Activated CD4-positive, alpha-beta T cell treated with anti-CD3 and anti-CD28 coated beads, Interleukin-2, Interleukin-4, amounts not matched to agents 100 ng/mL and 50 ng/mL, durations not matched to agents 16 hours and 8 hours (primary cell): ENCODE measurements around the gene MORC4.
"Not testable (repeated sequence)": the region's sequence is repeated elsewhere in the genome, so short reads cannot be mapped to it uniquely, and the experiment has no call there.

Experiments
- DNase-seq: peaks from one replicate; pipeline ENCODE4 v3.0.0-alpha.2; 2020; ENCODE audit warnings: low spot score

The MORC4 gene

GRCh38 chrX:107000013-107000515 lies at the start of gene MORC4:
Gene MORC4, minus strand, starts transcription at chrX:107000212. Its CDS starts 243 bp downstream, at chrX:106999969.
- peak; percentile 68 for DNase-seq

DNA sequence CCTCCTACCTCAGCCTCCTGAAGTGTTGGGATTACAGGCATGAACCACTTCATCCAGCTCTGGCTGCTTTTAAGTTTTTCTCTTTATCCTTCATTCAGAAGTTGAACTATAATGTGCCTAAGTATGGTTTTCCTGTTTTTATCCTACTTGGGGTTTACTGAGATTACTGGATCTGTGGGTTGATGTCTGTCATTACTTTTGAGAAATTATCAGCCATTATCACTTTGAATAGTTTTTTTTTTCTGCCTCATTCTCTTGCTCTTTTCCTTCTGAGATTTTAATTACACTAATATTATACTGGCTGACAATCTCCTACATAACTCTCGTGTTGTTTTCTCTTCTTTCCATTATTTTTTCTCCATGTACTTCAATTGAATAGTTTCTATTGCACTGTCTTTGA lies 47.6 kb upstream of the MORC4 start:
- DNase-seq: no peak

DNA sequence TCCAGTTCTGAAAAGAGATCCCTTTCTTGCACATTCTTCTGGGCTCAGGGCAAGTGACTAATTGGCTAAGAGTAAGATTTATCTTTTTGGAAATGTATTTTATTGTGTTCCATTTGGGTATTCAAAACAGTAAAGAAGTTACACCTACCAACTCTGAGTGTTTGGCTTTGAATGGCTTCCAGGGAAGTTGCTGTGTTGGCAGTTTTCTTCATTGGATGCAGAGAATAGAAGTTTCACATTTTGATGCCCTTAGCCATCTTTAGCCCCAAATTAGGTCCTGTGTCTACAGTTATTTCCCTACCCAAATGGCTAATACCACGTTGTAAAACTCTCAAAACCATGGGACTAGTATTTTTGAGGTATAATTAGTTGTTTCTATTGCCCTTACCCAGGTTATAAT lies 29.7 kb upstream of the MORC4 start:
- no peak for DNase-seq

DNA sequence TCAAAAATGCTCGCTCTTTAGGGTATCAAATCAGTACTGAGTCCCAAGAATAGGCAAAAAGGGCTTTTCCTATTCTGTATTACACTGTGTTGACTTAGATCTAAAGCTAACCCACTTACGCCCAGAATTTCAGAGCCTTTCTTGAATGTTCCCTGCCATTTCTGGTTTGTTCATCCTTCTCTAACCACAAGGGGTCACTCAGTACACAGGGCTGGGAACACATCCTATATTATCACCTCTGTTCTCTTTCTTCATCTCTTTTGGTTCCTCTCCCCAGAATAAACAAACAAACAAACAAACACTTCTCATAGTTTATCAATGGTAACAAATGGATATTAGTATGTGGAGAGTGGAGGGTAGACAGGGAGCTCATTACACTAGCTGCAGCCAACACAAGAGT lies 25.5 kb upstream of the MORC4 start:
- peak; percentile 2 for DNase-seq

GRCh38 chrX:107014936-107015335 lies 14.9 kb upstream of the MORC4 start:
- no peak for DNase-seq

DNA sequence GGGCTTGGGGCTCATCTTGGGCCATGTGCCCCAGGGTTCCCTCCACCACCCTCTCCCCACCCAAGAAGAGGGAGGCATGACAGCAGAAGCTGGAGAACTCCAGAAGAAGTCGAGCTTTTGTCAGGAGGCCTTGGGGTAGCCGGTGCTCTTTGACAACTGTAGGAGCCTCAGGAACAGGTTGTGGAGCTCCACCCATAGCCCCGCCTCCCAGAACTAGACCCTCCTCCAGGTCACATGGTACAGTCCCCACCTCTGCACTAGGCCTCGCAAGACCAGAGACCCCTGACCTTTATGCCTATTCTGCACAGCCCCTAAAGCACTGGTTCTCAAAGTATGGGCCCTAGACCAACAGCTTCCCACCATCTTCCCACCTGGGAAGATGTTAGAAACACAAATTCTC lies 8.0 kb upstream of the MORC4 start:
- no peak for DNase-seq

DNA sequence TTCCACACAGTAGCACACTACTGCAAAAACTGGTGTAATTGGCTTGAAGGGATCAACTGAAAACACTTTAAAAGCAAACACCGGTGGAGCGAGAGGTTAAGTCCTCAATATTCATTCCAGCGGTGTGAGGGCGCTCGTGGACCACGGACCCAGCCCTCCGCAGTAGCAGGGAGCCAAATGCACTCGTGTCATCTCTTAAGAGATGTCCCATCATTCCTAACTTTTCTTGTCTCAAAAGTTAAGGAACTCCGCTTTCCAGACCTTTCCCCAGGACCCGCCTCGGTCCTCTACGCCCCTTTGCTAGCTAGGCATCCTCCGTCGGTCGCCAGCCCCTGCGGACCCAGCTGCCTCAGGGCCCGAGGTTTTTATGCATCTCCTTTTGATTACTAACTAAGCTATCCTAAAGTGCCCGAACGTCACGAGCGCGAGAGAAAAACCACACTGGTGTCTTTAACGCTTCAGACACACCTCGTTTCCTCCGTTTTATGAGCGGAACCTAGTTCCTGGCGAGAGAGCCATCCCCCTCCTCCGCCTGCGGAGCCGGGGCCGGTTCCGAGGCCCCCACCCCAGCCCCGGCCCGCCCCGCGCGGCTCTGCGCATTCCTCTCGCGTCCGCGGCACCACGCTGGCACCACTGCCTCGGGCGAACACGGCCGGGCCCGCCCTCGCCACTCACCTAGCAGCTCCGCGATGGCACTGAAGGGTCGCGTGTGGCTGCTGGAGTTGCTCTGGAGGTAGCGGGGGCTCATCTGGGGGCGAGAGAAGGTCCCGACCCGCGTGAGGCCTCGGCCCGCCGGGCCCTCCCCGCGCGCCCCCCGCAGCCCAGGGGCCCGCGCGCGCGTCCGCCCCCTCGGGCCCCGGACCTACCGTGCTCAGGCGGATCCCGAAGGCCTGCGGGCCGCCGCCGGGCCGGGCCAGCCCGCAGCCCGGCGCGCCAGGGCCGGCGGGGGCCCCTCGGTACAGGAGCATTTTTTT lies 723 bp downstream of the MORC4 start:
- DNase-seq: peak; percentile 33

DNA sequence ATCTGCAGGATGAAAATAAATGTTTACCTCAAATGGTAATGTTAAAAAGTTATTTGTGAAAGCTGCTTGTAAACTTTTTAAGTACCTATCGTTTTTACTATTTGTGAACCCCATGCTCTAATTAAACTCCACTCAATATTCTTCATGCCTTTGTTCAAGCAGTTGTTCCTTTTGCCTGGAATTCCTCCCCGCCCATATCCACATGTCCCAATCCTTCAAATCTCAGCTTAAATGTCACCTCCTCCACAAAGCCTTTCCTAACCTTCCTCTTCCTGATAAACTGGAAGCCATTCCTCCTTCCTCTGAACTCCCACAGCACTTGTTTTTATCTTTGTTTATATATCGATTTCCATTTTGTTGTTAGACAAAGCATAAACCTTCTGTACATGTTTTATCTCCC lies 2.4 kb downstream of the MORC4 start:
- no peak for DNase-seq

DNA sequence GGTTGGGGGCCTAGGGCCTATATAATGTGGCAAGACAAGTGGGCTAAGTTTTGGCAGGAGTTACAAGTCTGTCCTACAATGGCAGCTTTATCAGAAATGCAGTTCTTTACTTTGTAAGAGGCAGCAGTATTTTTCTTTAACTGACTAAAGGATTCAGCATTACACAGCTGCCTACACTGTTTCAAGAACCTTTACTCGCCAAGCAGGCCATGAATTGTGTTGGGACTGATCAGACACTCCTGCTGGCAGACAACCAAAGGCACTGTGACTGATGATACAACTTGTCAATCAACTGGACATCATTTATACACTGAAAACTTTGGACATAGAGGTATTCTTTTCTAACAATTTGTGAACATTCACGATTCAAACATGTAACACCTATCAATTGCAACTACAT lies 4.3 kb downstream of the MORC4 start:
- DNase-seq: no peak

- DNase-seq: no peak
Observed at GRCh38 chrX:106987488-106987887, 12.5 kb downstream of the MORC4 start.

- no peak for DNase-seq
Observed at GRCh38 chrX:106980952-106981626, 18.9 kb downstream of the MORC4 start.

GRCh38 chrX:106976416-106976815 lies 23.6 kb downstream of the MORC4 start:
- DNase-seq: peak; percentile 4

- DNase-seq: no peak
Observed at GRCh38 chrX:106973433-106974149, 26.4 kb downstream of the MORC4 start.

DNA sequence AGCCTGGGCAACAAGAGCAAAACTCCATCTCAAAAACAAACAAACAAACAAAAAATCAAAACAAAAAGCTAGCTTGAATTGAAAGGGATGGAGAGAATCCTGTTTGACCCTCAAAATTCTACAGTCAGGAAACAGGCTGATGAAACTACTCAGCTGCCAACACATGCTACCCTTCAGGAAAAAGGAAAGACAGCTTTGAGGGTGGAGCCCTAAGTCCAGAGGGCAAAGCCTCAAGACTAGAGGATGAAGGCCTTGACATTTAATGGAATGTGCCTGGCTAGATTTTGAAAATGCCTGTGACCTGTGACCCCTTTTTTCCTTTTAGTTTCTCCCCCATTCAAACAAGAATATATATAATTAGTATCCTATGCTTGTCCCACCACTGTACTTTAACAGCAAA lies 27.1 kb downstream of the MORC4 start:
- no peak for DNase-seq

DNA sequence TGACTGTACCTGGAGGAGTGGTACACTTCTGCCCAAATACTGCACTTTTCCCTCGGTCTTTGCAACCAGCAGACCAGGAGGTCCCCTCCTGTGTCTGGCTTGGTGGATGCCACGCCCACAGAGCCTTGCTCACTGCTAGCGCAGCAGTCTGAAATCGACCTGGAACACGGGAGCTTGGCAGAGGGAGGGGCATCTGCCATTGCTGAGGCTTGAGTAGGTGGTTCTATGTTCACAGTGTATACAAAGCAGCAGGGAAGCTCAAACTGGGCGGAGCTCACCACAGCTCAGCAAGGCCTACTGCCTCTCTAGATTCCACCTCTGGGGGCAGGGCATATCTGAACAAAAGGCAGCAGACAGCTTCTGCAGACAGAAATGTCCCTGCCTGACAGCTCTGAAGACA lies 33.5 kb downstream of the MORC4 start:
- DNase-seq: not testable (repeated sequence)

- DNase-seq: no peak
Observed at GRCh38 chrX:106964290-106964689, 35.7 kb downstream of the MORC4 start.

DNA sequence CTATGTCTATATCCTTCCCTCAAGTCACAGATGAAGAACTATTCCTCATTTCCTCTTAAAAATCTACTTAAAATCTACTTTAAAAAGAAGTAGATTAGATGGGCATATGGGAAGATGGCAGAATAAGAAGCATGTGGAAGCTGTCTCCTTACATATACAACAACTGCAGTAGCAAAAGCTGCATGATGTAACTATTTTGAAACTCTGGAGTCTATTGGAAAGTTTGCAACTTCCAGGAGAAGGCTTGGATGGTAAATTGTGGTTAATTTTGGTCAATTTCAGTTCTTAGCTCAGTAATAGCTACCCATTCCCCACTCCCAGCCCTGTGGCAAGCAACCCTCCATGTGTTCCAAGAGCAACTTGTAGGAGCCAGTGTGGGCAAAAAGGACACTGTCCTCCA lies 36.9 kb downstream of the MORC4 start:
- DNase-seq: no peak

DNA sequence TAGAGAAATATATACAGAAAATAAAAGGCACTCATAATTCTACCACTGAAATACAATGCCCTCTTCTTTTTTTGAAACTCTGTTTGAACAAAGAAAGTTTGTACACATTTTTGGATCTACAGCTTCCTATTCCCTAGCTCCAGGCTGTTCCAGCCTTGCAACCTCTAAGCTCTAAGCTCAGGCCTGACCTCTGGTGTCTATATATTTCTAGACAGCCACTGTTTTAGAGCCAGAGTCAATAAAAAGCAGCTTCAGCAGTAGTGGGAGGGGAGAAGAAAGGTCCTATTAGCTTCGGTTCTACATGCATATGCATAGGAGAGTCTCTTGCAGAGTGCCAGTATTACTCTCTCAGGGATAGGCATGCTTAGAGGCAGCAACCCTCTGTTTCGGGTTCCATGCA lies 40.1 kb downstream of the MORC4 start:
- no peak for DNase-seq

DNA sequence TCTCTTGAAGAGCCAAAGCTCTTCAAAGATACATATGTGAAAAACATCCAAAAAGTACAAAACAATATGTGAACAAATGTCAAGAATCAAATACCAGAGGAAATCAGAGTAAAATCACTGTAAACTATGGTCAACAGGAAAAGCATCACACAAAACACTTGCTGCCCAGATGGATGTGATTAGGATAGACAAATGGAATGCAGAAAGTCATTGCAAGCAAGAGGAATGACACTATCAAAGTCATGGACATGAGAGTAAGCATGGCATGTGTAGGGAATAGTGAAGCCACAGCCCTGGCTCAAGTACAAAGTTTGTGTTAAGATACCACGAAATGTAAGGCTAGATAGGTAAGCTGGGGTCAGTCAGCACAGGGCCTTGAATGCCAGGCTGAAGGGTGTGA lies 42.2 kb downstream of the MORC4 start:
- no peak for DNase-seq

GRCh38 chrX:106955004-106955772 lies 44.8 kb downstream of the MORC4 start:
- no peak for DNase-seq

GRCh38 chrX:106954041-106954440 lies 46.0 kb downstream of the MORC4 start:
- DNase-seq: no peak

GRCh38 chrX:106952988-106953387 lies 47.0 kb downstream of the MORC4 start:
- DNase-seq: no peak
